ENCODE data around the gene NFATC4. TPM values are rescaled to one million over a fixed set of nuclear protein-coding genes. Genes with fewer than 3 reads are reported as not detected.
A peak's percentile ranks its signal among the peaks of the same experiment; 100 is the strongest.

The NFATC4 gene
- 13.6 and 15.6 TPM in 2 replicates for total RNA-seq (2012; rRNA removed)
- 35.8 and 38.4 TPM in 2 replicates for polyA plus RNA-seq (2012; rRNA removed)
- polyA plus RNA-seq (2012; cell fraction: cytosol; rRNA removed): 19.7 and 21.1 TPM in 2 replicates
- 286 and 363 TPM in 2 replicates for polyA plus RNA-seq (2012; cell fraction: nucleus; rRNA removed; ENCODE audit: low replicate concordance)
- percentile 63 among the genes with signal in this experiment for Bru-seq, nascent RNA
- percentile 71 among the genes with signal in this experiment for BruChase-seq, experiment 1, labeled RNA remaining after a 6-hour chase
- percentile 77 among the genes with signal in this experiment for BruChase-seq, experiment 2, labeled RNA remaining after a 2-hour chase
- long read RNA-seq, full-length matches to known transcripts: 19 of 41 reads
- long read RNA-seq, partial matches to known transcripts: 20 of 41 reads
- long read RNA-seq, other reads (novel, unspliced or antisense): 2 of 41 reads

DNA sequence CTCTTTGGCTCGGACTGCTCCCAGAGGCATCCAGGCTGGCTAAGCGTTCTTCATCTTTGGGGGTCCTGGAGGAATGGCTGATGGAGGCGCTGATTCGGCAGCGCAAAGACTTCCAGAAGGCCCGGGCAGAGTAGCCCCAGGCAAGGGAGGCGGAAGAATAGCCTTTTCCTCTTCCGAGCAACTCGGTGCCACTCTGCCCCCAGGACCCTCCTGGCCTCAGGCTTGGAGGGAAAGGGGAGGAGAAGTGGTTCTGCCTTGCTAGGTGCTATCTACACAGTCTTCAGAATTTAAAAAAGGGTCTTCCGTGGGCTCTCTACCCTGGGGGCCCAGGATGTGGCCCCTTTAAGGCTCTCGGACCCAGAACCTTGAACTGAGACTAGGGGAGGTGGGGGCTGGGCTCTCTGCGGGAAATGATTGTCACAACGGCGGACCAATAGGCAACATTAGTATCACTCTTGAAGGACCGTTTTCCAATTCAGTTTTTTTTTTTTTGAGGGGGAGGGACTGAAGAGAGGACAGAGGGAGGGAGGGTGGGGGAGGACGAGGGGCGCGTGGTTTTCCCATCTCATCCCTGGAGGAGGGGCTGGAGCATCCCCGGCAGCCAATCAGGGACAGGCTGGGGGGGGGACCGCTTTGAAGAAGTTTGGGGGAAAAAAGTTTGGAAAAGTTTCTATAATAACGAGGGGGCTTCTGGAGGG, at the start of gene NFATC4:
Gene NFATC4, plus strand, starts transcription at position 671 of the 698 bp plus-strand sequence. CDS start 157 bp downstream, outside the sequence.
- H2AK5ac ChIP-seq (ENCODE audit: low read depth, low read length): peak within 1 kb of the TSS; percentile 97
- H3K79me1 ChIP-seq (ENCODE audit: low read depth in 1 of 2, low read length in 2 of 2): peaks cover 3 to 28% of the 10 kb centered on the region in 2 experiments; a peak in 3 of 4 replicates
- peak within 1 kb of the TSS; percentile 84 for H3K18ac ChIP-seq (ENCODE audit: low read depth, low read length)
- peak within 1 kb of the TSS; percentile 98 for H3K23ac ChIP-seq (ENCODE audit: low read depth, low read length)
- H3K27ac ChIP-seq (ENCODE audit: insufficient read depth, low read length): peak within 1 kb of the TSS; percentile 98
- peak within 1 kb of the TSS; percentile 88 for H3K56ac ChIP-seq (ENCODE audit: extremely low read depth, insufficient read depth, low read length)
- peak within 1 kb of the TSS; percentile 93 for H2BK120ac ChIP-seq (ENCODE audit: low read depth, low read length)
- WGBS, 2 experiments (ENCODE audit: extremely low coverage in 2 of 2, insufficient read length in 1 of 2): 0% methylated on average over 2 of the region's 21 CpGs; no CpG with 5 or more reads in 1 of the 2 experiments
- peak within 1 kb of the TSS; percentile 95 for H2BK5ac ChIP-seq (ENCODE audit: low read depth, low read length, poor library complexity, severe bottlenecking)
- peak; percentile 45 for ATAC-seq (ENCODE audit: low read depth)
- H3K4me3 ChIP-seq (ENCODE audit: insufficient read depth, low read depth, low read length): peak within 1 kb of the TSS; percentile 86
- TF ChIP-seq MAZ (IDR thresholded peaks at IDR 0.05; ENCODE audit: borderline replicate concordance, low read depth, low read length) (peak; percentile 67; the same call in 1 of the 2 replicates), MXI1 (IDR thresholded peaks at IDR 0.05; ENCODE audit: borderline replicate concordance, low read depth, low read length) (no peak)
- peaks cover 4% of the 10 kb centered on the region for H4K20me1 ChIP-seq (ENCODE audit: insufficient read depth, low read length)
- peaks cover 19% of the 10 kb centered on the region; the same call in 1 of the 2 replicates for H3K36me3 ChIP-seq (ENCODE audit: control insufficient read depth, insufficient read depth, low read length)
- ChIA-PET CTCF (no interaction called here), POLR2A (ENCODE audit: unreplicated experiment) (no interaction called here)
- peak within 1 kb of the TSS; percentile 94 for H3K9ac ChIP-seq (ENCODE audit: low read depth, low read length)
- peak within 1 kb of the TSS; percentile 96 to 98 for H4K8ac ChIP-seq (ENCODE audit: low read depth in 2 of 2, low read length in 2 of 2)
- DNase-seq: peak; percentile 96
- in situ Hi-C loops (cut with MboI; ENCODE audit: low sequenced_read_pairs) (loop anchor here (10.0 kb wide), 1 partner anchor 67 kb away; no protein-coding TSS in a partner anchor), intact Hi-C loops (cut with micrococcal nuclease) (loop anchor here (2.0 kb wide), 1 partner anchor 31 kb away; the partner anchor contains the start of gene NYNRIN), dilution Hi-C loops (cut with HindIII; ENCODE audit: low sequenced_read_pairs, unreplicated experiment) (no loop called here)
- peaks cover 12% of the 10 kb centered on the region for H3K4me1 ChIP-seq (ENCODE audit: control insufficient read depth, insufficient read depth, low read length)
- H3K9me3 ChIP-seq (ENCODE audit: control insufficient read depth, insufficient read depth, low read length): no peaks in the 10 kb centered on the region
- H4K91ac ChIP-seq (ENCODE audit: insufficient read depth, low read depth, low read length): peak within 1 kb of the TSS; percentile 98
- H3K9me1 ChIP-seq (ENCODE audit: insufficient read depth, low read length): peaks cover 9% of the 10 kb centered on the region
- no TSS peak for BruUV-seq (replicated peaks)
- no peaks in the 10 kb centered on the region for H3K27me3 ChIP-seq (ENCODE audit: control insufficient read depth, insufficient read depth, low read length)
- peak within 1 kb of the TSS; percentile 95 for H3K14ac ChIP-seq (replicated peaks; ENCODE audit: low read depth, low read length)
- peak within 1 kb of the TSS; percentile 88 for H2BK20ac ChIP-seq (ENCODE audit: low read depth, low read length)
- H2BK15ac ChIP-seq (ENCODE audit: low read depth, low read length): peak within 1 kb of the TSS; percentile 94; the same call in 2 of the 3 replicates
- H2AFZ ChIP-seq (replicated peaks; ENCODE audit: low read length, poor library complexity): peak within 1 kb of the TSS; percentile 89
- peak within 1 kb of the TSS; percentile 97 for H2AK9ac ChIP-seq (replicated peaks; ENCODE audit: low read depth, low read length, poor library complexity)
- peak within 1 kb of the TSS; percentile 93 for H4K5ac ChIP-seq (ENCODE audit: low read depth, low read length)
- peak within 1 kb of the TSS; percentile 97 for H3K4ac ChIP-seq (ENCODE audit: low read depth, low read length)
- H3K4me2 ChIP-seq (ENCODE audit: low read depth, low read length): peak within 1 kb of the TSS; percentile 80

Measured in IMR-90 (cell line).